Endothelial cell of umbilical vein (primary cell): ENCODE data around the gene CAMKK2. TPM values are rescaled to one million over a fixed set of nuclear protein-coding genes. Genes with fewer than 3 reads are reported as not detected.

ENCODE experiments used
- BruUV-seq: library from RNA; stranded (reverse); fragments of 400-500 nt; replicated peaks from 2 replicates; lab custom pipeline; 2021; lab: Mats Ljungman, UMichigan
- CTCF ChIA-PET: fragments of 300-600, 350-600 bp; sonication (Branson Sonifier 250); formaldehyde crosslinking; loops from one replicate; lab custom pipeline; 2021; ENCODE audit warnings: antibody characterized with exemption, inconsistent platforms; lab: Charles Lee
- POLR2A ChIA-PET: fragments of 300-600, 350-600 bp; sonication (Branson Sonifier 250); formaldehyde crosslinking; loops from one replicate; lab custom pipeline; 2021; ENCODE audit warnings: antibody characterized with exemption, inconsistent platforms; lab: Charles Lee
- DNase-seq: peaks from one replicate; pipeline ENCODE4 v3.0.0-alpha.2; 2011; ENCODE audit warnings: low read depth, low spot score
- FAIRE-seq: peaks from 2 replicates; lab custom pipeline; 2011; peaks lifted over from hg19 to GRCh38; lab: Jason Lieb, UNC
- H2AFZ ChIP-seq: 2 replicates; pipeline ENCODE4 v1.6.0; 2012; ENCODE audit warnings: low read depth, low read length, control low read depth, inconsistent platforms
- H3K27ac ChIP-seq: 2 replicates; pipeline ENCODE4 v1.5.1; 2011; ENCODE audit warnings: low read depth, mild to moderate bottlenecking, control low read depth, low read length, moderate library complexity; ENCODE audit not compliant: insufficient read depth
- H3K27me3 ChIP-seq, 2 experiments: 2 replicates each; pipeline versions ENCODE4 v1.6.0 to v1.6.1; 2011; ENCODE audit warnings: low read length in 2 of 2, mixed read lengths in 1 of 2; ENCODE audit not compliant: control insufficient read depth in 2 of 2, insufficient read depth in 2 of 2
- H3K36me3 ChIP-seq, 2 experiments: 2 replicates in 1 of 2; 3 replicates in 1 of 2; pipeline ENCODE4 v1.5.1; 2011; ENCODE audit warnings: low read length in 2 of 2, mild to moderate bottlenecking in 1 of 2, moderate library complexity in 1 of 2; ENCODE audit not compliant: control insufficient read depth in 2 of 2, insufficient read depth in 2 of 2; ENCODE audit errors: extremely low read depth in 1 of 2
- H3K4me1 ChIP-seq: 3 replicates; pipeline ENCODE4 v1.5.1; 2011; ENCODE audit warnings: mild to moderate bottlenecking, low read length; ENCODE audit not compliant: control insufficient read depth, insufficient read depth; ENCODE audit errors: extremely low read depth
- H3K4me2 ChIP-seq: 2 replicates; pipeline ENCODE4 v1.6.1; 2011; ENCODE audit warnings: low read length, control low read depth, mixed read lengths; ENCODE audit not compliant: insufficient read depth
- H3K4me3 ChIP-seq, 3 experiments: fragments of 200-600 bp in 1 of 3; sonication (generic), shearing (Covaris generic) in 1 of 3; replicated peaks in 1 of 3; 2 replicates each; pipeline ENCODE4 v1.5.1; 2011 to 2016; ENCODE audit warnings: control low read depth in 3 of 3, low read length in 3 of 3, mild to moderate bottlenecking in 2 of 3, inconsistent platforms in 1 of 3, low read depth in 1 of 3, moderate library complexity in 1 of 3; ENCODE audit not compliant: insufficient read depth in 1 of 3
- H3K79me2 ChIP-seq: 2 replicates; pipeline ENCODE4 v1.6.0; 2012; ENCODE audit warnings: low read length, inconsistent platforms; ENCODE audit not compliant: control insufficient read depth, insufficient read depth
- H3K9ac ChIP-seq: replicated peaks from 2 replicates; pipeline ENCODE3; 2011; ENCODE audit warnings: low read length, control low read depth; ENCODE audit not compliant: insufficient read depth; ENCODE audit errors: extremely low read depth
- H3K9me1 ChIP-seq: replicated peaks from 3 replicates; pipeline ENCODE4 v1.6.0; 2011; ENCODE audit warnings: mild to moderate bottlenecking, low read length; ENCODE audit not compliant: control insufficient read depth, insufficient read depth; ENCODE audit errors: extremely low read depth
- H3K9me3 ChIP-seq: replicated peaks from 2 replicates; pipeline ENCODE4 v1.5.1; 2012; ENCODE audit warnings: low read length, inconsistent platforms; ENCODE audit not compliant: control insufficient read depth, insufficient read depth
- H4K20me1 ChIP-seq: replicated peaks from 2 replicates; pipeline ENCODE3; 2011; ENCODE audit warnings: mild to moderate bottlenecking, low read length; ENCODE audit not compliant: control insufficient read depth, insufficient read depth; ENCODE audit errors: extremely low read depth
- EZH2 ChIP-seq: IDR thresholded peaks from 2 replicates; pipeline ENCODE4 v1.6.1; 2012; ENCODE audit warnings: borderline replicate concordance, low read depth, mild to moderate bottlenecking, moderate library complexity, low read length, inconsistent platforms; ENCODE audit not compliant: severe bottlenecking
- FOS ChIP-seq: IDR thresholded peaks from 2 replicates; pipeline ENCODE4 v1.6.1; 2011; ENCODE audit warnings: mild to moderate bottlenecking, low read length, moderate library complexity, borderline replicate concordance; ENCODE audit not compliant: insufficient read depth
- GATA2 ChIP-seq: IDR thresholded peaks from 2 replicates; pipeline ENCODE4 v1.7.0; 2011; ENCODE audit warnings: low read depth, mild to moderate bottlenecking, moderate library complexity, mixed read lengths, low read length; ENCODE audit not compliant: insufficient read length, insufficient read depth
- JUN ChIP-seq: IDR thresholded peaks from 2 replicates; pipeline ENCODE4 v1.6.1; 2011; ENCODE audit warnings: borderline replicate concordance, low read depth; ENCODE audit not compliant: insufficient read length, insufficient read depth
- MYC ChIP-seq: IDR thresholded peaks from one replicate; pipeline ENCODE4 v1.6.1; 2011; ENCODE audit warnings: mild to moderate bottlenecking, low read depth, low read length
- POLR2A ChIP-seq: IDR thresholded peaks from 2 replicates; pipeline ENCODE4 v1.6.1; 2012; ENCODE audit warnings: low read depth, mild to moderate bottlenecking, control low read depth, low read length
- POLR2AphosphoS5 ChIP-seq: IDR thresholded peaks from 2 replicates; pipeline ENCODE4 v1.6.1; 2012; ENCODE audit warnings: low read depth, mild to moderate bottlenecking, control low read depth, low read length, moderate library complexity; ENCODE audit not compliant: insufficient read depth
- dilution Hi-C: fragments of 300-500 bp; cut with MboI; formaldehyde crosslinking; loops from one replicate; pipeline ENCODE4 v1.15.0; 2019; ENCODE audit warnings: low sequenced_read_pairs; ENCODE audit not compliant: extremely low pct_ligation_motif_present
- intact Hi-C: fragments of 100-400 bp; cut with micrococcal nuclease; formaldehyde crosslinking; loops from one replicate; pipeline ENCODE4 v1.10.0; 2022
- polyA plus RNA-seq, 4 experiments: library from polyadenylated mRNA; depleted of rRNA in 3 of 4; stranded (reverse) in 3 of 4; unstranded in 1 of 4; fragments of >200 nt; gene quantifications; 2 replicates each; pipeline versions ENCODE4 v1.2.1 to v1.2.3, GENCODE V29; 2011 to 2012; ENCODE audit warnings: missing spikeins in 1 of 4
- total RNA-seq: library from RNA; stranded (reverse); gene quantifications from 2 replicates; pipeline ENCODE4 v1.2.3, GENCODE V29; 2021
- TF ChIP-seq, protein P1 (sequence below), 2 donors: IDR thresholded peaks; 1 replicate in 1 of 2; 2 replicates in 1 of 2; pipeline ENCODE4 v1.5.1; 2011; ENCODE audit warnings: low read length in 2 of 2, mild to moderate bottlenecking in 2 of 2, moderate library complexity in 2 of 2, control low read depth in 1 of 2, inconsistent platforms in 1 of 2, low read depth in 1 of 2; ENCODE audit not compliant: insufficient read depth in 1 of 2; ENCODE audit errors: extremely low read depth in 1 of 2
- TF ChIP-seq, protein P2 (sequence below): IDR thresholded peaks from 2 replicates; pipeline ENCODE4 v1.6.1; 2011; ENCODE audit not compliant: insufficient read depth, insufficient read length

The CAMKK2 gene
- total and polyA plus RNA-seq, 2 donors (not counting 3 experiments of a cell fraction or from before 2014, with no cell fraction given), result 32.5 to 45.0 TPM

DNA sequence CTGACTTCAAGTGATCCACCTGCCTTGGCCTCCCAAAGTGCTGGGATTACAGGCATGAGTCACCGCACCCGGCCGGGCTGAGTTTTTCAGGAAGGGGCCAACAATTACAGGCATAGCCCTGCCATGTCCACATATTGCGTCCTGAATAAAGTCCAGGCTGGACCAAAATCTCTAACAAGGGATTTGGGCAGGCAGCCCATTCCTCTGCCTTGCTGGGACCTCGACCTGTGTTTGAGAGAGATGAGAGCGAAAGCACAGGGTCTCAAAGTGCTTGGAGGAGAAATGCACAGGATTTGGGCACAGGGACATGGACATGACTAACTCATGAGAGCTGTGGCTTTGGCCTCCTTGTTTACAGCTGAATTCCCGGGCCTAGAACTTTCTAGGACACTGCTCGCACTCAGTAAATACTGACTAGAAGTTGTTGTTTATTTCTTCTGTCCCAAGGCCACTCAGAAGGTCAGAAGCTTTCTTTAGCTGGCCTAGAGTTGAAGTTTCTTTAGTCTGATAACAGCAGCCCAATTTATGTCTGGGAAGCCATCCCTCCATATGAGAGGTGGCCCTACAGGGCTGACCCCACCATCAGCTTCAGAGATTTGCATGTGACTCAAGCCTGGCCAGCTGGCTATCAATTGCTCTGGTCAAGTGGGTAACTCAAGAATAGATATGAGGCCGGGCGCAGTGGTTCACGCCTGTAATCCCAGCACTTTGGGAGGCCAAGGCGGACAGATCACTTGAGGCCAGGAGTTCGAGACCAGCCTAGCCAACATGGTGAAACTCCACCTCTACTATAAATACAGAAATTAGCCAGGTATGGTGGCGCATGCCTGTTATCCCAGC, 11.7 kb downstream of the CAMKK2 start:
- DNase-seq, result peak; percentile 26
- peaks cover 9% of the 10 kb centered on the region for H3K4me1 ChIP-seq
- POLR2A ChIA-PET, result no interaction called here
- no peak overlapping the region for H3K27ac ChIP-seq
- H3K9me1 ChIP-seq, result no peaks in the 10 kb centered on the region
- no peak overlapping the region for H3K9ac ChIP-seq
- H3K4me3 ChIP-seq, result no peak overlapping the region
- H2AFZ ChIP-seq, result peak overlapping the region; percentile 7
- H3K4me2 ChIP-seq, result no peak overlapping the region
- H3K36me3 ChIP-seq, result no peaks in the 10 kb centered on the region
- FAIRE-seq, result peak; percentile 37
- CTCF ChIA-PET, result interaction anchor here (1.9 kb wide), 1 partner anchor 11 kb away, joined by 5 read pairs; no protein-coding TSS in a partner anchor
- BruUV-seq, result no TSS peak
- H3K27me3 ChIP-seq, result no peaks in the 10 kb centered on the region
- peaks cover 22% of the 10 kb centered on the region for H3K79me2 ChIP-seq
- peaks cover 4% of the 10 kb centered on the region for H4K20me1 ChIP-seq
- no peaks in the 10 kb centered on the region for H3K9me3 ChIP-seq
- dilution Hi-C loops, result no loop called here
- intact Hi-C loops, result loop anchor here (1.0 kb wide), 1 partner anchor 11 kb away; no protein-coding TSS in a partner anchor
- TF ChIP-seq MYC (no peak), GATA2 (no peak), POLR2A (no peak), POLR2AphosphoS5 (no peak), EZH2 (no peak), FOS (no peak), JUN (no peak)
- TF ChIP-seq, protein P1, sequence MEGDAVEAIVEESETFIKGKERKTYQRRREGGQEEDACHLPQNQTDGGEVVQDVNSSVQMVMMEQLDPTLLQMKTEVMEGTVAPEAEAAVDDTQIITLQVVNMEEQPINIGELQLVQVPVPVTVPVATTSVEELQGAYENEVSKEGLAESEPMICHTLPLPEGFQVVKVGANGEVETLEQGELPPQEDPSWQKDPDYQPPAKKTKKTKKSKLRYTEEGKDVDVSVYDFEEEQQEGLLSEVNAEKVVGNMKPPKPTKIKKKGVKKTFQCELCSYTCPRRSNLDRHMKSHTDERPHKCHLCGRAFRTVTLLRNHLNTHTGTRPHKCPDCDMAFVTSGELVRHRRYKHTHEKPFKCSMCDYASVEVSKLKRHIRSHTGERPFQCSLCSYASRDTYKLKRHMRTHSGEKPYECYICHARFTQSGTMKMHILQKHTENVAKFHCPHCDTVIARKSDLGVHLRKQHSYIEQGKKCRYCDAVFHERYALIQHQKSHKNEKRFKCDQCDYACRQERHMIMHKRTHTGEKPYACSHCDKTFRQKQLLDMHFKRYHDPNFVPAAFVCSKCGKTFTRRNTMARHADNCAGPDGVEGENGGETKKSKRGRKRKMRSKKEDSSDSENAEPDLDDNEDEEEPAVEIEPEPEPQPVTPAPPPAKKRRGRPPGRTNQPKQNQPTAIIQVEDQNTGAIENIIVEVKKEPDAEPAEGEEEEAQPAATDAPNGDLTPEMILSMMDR (IDR thresholded peaks at IDR 0.05; ENCODE audit: extremely low read depth in 1 of 2, insufficient read depth in 1 of 2, low read depth in 1 of 2, low read length in 2 of 2), result no peak
- TF ChIP-seq, protein P2, sequence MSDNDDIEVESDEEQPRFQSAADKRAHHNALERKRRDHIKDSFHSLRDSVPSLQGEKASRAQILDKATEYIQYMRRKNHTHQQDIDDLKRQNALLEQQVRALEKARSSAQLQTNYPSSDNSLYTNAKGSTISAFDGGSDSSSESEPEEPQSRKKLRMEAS, result no peak
